ENCODE measurements around the gene TRABD2B. TPM values are rescaled to one million over a fixed set of nuclear protein-coding genes. Genes with fewer than 3 reads are reported as not detected.

The TRABD2B gene
- total and polyA plus RNA-seq, 2 donors (not counting 1 experiment from before 2014, with no cell fraction given), result under 0.01 TPM; not detected in 1

DNA sequence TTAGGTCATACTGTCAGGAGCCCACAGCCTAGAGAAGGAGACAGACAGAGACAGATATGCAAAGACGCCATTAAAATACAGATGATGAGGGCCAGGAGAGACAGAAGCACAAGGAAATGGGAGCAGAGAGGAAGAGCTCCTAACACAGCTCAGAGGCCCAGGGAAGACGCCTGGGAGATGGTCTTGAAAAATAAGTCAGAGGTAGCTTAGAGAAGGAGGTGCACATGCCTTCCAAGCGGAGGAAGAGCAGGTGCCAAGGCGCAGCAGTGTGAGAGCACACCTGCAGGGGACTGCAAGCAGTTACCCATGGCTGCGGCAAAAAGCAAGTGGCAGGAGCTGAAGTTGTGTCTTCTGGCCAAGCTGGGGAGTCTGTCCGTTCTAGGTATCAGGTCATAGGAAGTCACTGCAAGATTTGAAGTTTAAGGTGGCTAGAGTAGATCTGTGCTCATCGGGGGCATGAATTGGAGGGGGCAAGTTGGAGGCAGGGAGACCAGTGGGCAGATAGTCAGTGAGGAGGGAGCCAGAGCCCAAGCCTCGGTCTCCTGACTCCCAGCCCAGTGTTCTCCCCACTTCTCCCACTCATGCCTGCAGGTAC lies 1.3 kb upstream of the TRABD2B start:
- Histone ChIP-seq H3K36me3 (ENCODE audit: control insufficient read depth, insufficient read depth, low read length) (no peaks in the 10 kb centered on the region), H3K27ac (ENCODE audit: insufficient read depth, low read length) (no peak overlapping the region), H3K4me2 (ENCODE audit: extremely low read depth, insufficient read depth, low read length) (no peak overlapping the region), H4K20me1 (ENCODE audit: control insufficient read depth, extremely low read depth, insufficient read depth, low read length) (no peaks in the 10 kb centered on the region), H2AFZ (ENCODE audit: low read length) (no peak overlapping the region), H3K9ac (ENCODE audit: insufficient read depth, low read length) (no peak overlapping the region), H3K9me3 (ENCODE audit: control insufficient read depth, insufficient read depth, low read depth, low read length) (no peaks in the 10 kb centered on the region), H3K4me1 (ENCODE audit: control insufficient read depth, extremely low read depth, insufficient read depth, low read length) (no peaks in the 10 kb centered on the region), H3K4me3 (replicated peaks in 1 of 4; ENCODE audit: control extremely low read depth in 1 of 4, insufficient read depth in 1 of 4, low read depth in 3 of 4, low read length in 4 of 4) (no peak overlapping the region), H3K79me2 (ENCODE audit: control insufficient read depth, insufficient read depth, low read length) (no peaks in the 10 kb centered on the region), H3K27me3 (ENCODE audit: control insufficient read depth, insufficient read depth, low read length) (peaks cover 27% of the 10 kb centered on the region)
- DNase-seq (ENCODE audit: low read depth in 2 of 2), result no peak
- TF ChIP-seq, protein P1, sequence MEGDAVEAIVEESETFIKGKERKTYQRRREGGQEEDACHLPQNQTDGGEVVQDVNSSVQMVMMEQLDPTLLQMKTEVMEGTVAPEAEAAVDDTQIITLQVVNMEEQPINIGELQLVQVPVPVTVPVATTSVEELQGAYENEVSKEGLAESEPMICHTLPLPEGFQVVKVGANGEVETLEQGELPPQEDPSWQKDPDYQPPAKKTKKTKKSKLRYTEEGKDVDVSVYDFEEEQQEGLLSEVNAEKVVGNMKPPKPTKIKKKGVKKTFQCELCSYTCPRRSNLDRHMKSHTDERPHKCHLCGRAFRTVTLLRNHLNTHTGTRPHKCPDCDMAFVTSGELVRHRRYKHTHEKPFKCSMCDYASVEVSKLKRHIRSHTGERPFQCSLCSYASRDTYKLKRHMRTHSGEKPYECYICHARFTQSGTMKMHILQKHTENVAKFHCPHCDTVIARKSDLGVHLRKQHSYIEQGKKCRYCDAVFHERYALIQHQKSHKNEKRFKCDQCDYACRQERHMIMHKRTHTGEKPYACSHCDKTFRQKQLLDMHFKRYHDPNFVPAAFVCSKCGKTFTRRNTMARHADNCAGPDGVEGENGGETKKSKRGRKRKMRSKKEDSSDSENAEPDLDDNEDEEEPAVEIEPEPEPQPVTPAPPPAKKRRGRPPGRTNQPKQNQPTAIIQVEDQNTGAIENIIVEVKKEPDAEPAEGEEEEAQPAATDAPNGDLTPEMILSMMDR (conservative IDR thresholded peaks at IDR 0.05 in 1 of 2, IDR thresholded peaks at IDR 0.05 in 1 of 2; ENCODE audit: low read depth in 1 of 2, low read length in 2 of 2), result no peak
- no peak for TF ChIP-seq EZH2 (IDR thresholded peaks at IDR 0.05; ENCODE audit: low read length, missing control alignments)

DNA sequence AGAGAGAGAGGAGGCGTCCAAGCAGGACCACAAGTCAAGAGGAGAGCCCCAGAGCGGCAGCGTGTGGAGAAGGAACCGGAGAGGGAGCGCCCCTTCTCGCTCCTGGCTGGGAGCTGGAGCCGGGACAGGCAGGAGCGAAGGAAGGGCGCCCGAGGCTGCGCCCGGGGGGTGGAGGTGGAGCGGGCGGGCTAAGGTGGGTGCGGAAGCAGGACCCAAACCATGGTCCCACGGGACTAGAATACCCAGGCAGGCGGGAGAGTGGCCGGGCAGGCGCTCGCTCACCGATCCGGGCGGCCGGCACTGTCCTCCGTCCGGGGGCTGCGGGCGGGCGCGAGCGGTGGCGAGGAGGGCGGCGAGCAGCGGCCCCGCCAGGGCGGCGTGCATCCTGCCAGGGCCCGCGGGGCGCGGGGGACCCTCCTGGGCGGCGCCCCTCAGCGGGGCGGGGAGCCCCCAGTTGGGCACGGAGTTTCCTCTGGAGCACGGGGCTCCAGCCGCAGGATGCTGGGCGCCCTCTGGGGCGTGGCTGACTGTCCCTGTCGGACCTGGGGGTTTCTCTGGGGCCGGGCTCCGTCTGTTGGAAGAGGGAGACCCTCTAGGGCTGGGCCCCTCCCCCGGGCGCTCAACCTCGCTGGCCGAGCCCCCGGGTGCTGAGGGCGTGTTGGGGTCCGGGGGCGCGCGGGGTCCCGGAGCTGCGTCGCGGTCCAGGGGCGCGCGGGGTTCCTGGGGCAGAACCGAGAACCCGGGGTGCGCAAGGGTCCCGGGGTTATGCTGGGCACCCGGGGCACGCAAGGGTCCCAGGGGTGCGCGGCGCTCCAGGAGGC lies 569 bp downstream of the TRABD2B start:
- Histone ChIP-seq H3K9me3 (ENCODE audit: control insufficient read depth, insufficient read depth, low read depth, low read length) (no peaks in the 10 kb centered on the region), H3K4me2 (ENCODE audit: extremely low read depth, insufficient read depth, low read length) (peak overlapping the region; percentile 44), H3K4me3 (replicated peaks in 1 of 4; ENCODE audit: control extremely low read depth in 1 of 4, insufficient read depth in 1 of 4, low read depth in 3 of 4, low read length in 4 of 4) (peak overlapping the region in 1 of 4 experiments; percentile 34), H3K27me3 (ENCODE audit: control insufficient read depth, insufficient read depth, low read length) (peaks cover 27% of the 10 kb centered on the region), H3K79me2 (ENCODE audit: control insufficient read depth, insufficient read depth, low read length) (no peaks in the 10 kb centered on the region), H3K4me1 (ENCODE audit: control insufficient read depth, extremely low read depth, insufficient read depth, low read length) (no peaks in the 10 kb centered on the region), H3K9ac (ENCODE audit: insufficient read depth, low read length) (no peak overlapping the region), H2AFZ (ENCODE audit: low read length) (no peak overlapping the region), H3K27ac (ENCODE audit: insufficient read depth, low read length) (no peak overlapping the region), H4K20me1 (ENCODE audit: control insufficient read depth, extremely low read depth, insufficient read depth, low read length) (no peaks in the 10 kb centered on the region), H3K36me3 (ENCODE audit: control insufficient read depth, insufficient read depth, low read length) (no peaks in the 10 kb centered on the region)
- no peak for DNase-seq (ENCODE audit: low read depth in 2 of 2)
- peak; percentile 78 for TF ChIP-seq EZH2 (IDR thresholded peaks at IDR 0.05; ENCODE audit: low read length, missing control alignments)
- TF ChIP-seq, protein P1 (conservative IDR thresholded peaks at IDR 0.05 in 1 of 2, IDR thresholded peaks at IDR 0.05 in 1 of 2; ENCODE audit: low read depth in 1 of 2, low read length in 2 of 2), result no peak

DNA sequence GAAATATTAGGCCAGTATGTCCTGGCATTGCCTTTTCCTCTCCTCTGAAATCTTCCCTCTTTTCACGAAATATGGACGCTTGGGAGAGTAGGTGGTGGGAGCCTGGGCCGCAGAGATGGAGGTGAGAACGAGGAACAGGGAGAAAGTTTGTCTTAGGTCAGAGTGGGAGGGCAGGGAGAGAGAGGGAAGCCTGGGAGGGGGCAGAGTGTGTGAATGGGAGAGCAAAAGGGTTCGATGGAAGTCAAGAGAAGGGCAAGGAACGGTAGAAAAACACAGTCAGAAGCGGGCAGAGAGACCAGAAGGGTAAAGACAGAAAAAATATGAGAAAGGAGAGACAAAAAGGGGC lies 1.2 kb downstream of the TRABD2B start:
- no peak overlapping the region for H3K4me3 ChIP-seq (replicated peaks in 1 of 4; ENCODE audit: control extremely low read depth in 1 of 4, insufficient read depth in 1 of 4, low read depth in 3 of 4, low read length in 4 of 4)
- no peaks in the 10 kb centered on the region for H3K9me3 ChIP-seq (ENCODE audit: control insufficient read depth, insufficient read depth, low read depth, low read length)
- no peaks in the 10 kb centered on the region for H4K20me1 ChIP-seq (ENCODE audit: control insufficient read depth, extremely low read depth, insufficient read depth, low read length)
- H3K9ac ChIP-seq (ENCODE audit: insufficient read depth, low read length), result no peak overlapping the region
- H3K27ac ChIP-seq (ENCODE audit: insufficient read depth, low read length), result no peak overlapping the region
- TF ChIP-seq, protein P1 (conservative IDR thresholded peaks at IDR 0.05 in 1 of 2, IDR thresholded peaks at IDR 0.05 in 1 of 2; ENCODE audit: low read depth in 1 of 2, low read length in 2 of 2), result no peak
- no peak for TF ChIP-seq EZH2 (IDR thresholded peaks at IDR 0.05; ENCODE audit: low read length, missing control alignments)
- no peaks in the 10 kb centered on the region for H3K36me3 ChIP-seq (ENCODE audit: control insufficient read depth, insufficient read depth, low read length)
- H3K4me1 ChIP-seq (ENCODE audit: control insufficient read depth, extremely low read depth, insufficient read depth, low read length), result no peaks in the 10 kb centered on the region
- H3K4me2 ChIP-seq (ENCODE audit: extremely low read depth, insufficient read depth, low read length), result no peak overlapping the region
- peaks cover 27% of the 10 kb centered on the region for H3K27me3 ChIP-seq (ENCODE audit: control insufficient read depth, insufficient read depth, low read length)
- H3K79me2 ChIP-seq (ENCODE audit: control insufficient read depth, insufficient read depth, low read length), result no peaks in the 10 kb centered on the region
- H2AFZ ChIP-seq (ENCODE audit: low read length), result no peak overlapping the region
- DNase-seq (ENCODE audit: low read depth in 2 of 2), result no peak
